ENCODE data around the gene NDUFS1. TPM values are rescaled to one million over a fixed set of nuclear protein-coding genes. Genes with fewer than 3 reads are reported as not detected.

The NDUFS1 gene
- total and polyA plus RNA-seq, 9 of the 15 experiments (the other 6 are each of a cell fraction or from before 2014, with no cell fraction given) = 75.0 to 130 (median 91.5) TPM

GRCh38 chr2:206159346-206160124 lies at the start of gene NDUFS1, which contains the start of gene EEF1B2 (continued):
- TF ChIP-seq GTF3C2 (IDR thresholded peaks at IDR 0.05; ENCODE audit: borderline replicate concordance, extremely low read depth, insufficient read length) = no peak
- TF ChIP-seq MLLT1 (IDR thresholded peaks at IDR 0.05) = no peak
- TF ChIP-seq STAT6 (CRISPR knock-in tag; IDR thresholded peaks at IDR 0.05) = no peak
- no peak for TF ChIP-seq ZNF174 (CRISPR knock-in tag; IDR thresholded peaks at IDR 0.05)
- TF ChIP-seq MAX (CRISPR knock-in tag; IDR thresholded peaks at IDR 0.05) = peak; percentile 85
- no peak for TF ChIP-seq TEAD4 (IDR thresholded peaks at IDR 0.05; ENCODE audit: low read length)
- TF ChIP-seq TEAD4 (CRISPR knock-in tag; IDR thresholded peaks at IDR 0.05; ENCODE audit: borderline replicate concordance) = no peak
- no peak for TF ChIP-seq HIVEP1 (CRISPR knock-in tag; IDR thresholded peaks at IDR 0.05)
- no peak for TF ChIP-seq SMAD2 (IDR thresholded peaks at IDR 0.05; ENCODE audit: low read depth, low read length)
- no peak for TF ChIP-seq HNRNPK (IDR thresholded peaks at IDR 0.05; ENCODE audit: low read depth, low read length, poor library complexity, severe bottlenecking)
- no peak for TF ChIP-seq SETDB1 (IDR thresholded peaks at IDR 0.05; ENCODE audit: low read length)
- peak; percentile 85 for TF ChIP-seq POLR2A (conservative IDR thresholded peaks at IDR 0.05)
- TF ChIP-seq STAT5A (IDR thresholded peaks at IDR 0.05; ENCODE audit: borderline replicate concordance, low read length) = no peak
- no peak for TF ChIP-seq NBN (IDR thresholded peaks at IDR 0.05; ENCODE audit: low read depth)
- TF ChIP-seq SMARCA5 (IDR thresholded peaks at IDR 0.05) = no peak
- TF ChIP-seq TRIM28 (IDR thresholded peaks at IDR 0.05) = no peak
- no peak for TF ChIP-seq BRD4 (IDR thresholded peaks at IDR 0.05)
- no peak for TF ChIP-seq WHSC1 (IDR thresholded peaks at IDR 0.05; ENCODE audit: low read length)
- TF ChIP-seq HDAC6 (IDR thresholded peaks at IDR 0.05; ENCODE audit: low read depth, low read length) = no peak
- TF ChIP-seq BDP1 (IDR thresholded peaks at IDR 0.05; ENCODE audit: insufficient read depth, insufficient read length) = no peak
- peak; percentile 59 for TF ChIP-seq SUPT5H (IDR thresholded peaks at IDR 0.05)
- peak; percentile 82 for TF ChIP-seq VEZF1 (CRISPR knock-in tag; IDR thresholded peaks at IDR 0.05)

Data from K562 (cell line).